ENCODE measurements around the gene PRPF38B.
"Not testable (repeated sequence)": the region's sequence is repeated elsewhere in the genome, so short reads cannot be mapped to it uniquely, and the experiment has no call there.

DNA sequence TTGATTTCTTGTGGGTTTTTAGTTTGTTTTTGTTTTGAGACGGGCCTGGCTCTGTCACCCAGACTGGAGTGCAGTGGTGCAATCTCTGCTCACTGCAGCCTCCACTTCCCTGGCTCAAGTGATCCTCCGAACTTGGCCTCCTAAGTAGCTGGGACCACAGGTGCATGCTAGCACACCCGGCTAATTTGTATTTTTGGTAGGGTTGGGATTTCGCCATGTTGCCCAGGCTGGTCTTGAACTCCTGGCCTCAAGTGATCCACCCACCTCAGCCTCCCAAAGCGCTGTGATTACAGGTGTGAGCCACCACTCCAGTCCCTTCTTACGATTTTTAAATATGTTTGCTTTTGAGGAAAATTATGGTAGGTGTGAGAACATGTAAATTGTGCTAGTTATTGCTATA lies 10.0 kb downstream of the PRPF38B start:
- TF ChIP-seq, protein P1, sequence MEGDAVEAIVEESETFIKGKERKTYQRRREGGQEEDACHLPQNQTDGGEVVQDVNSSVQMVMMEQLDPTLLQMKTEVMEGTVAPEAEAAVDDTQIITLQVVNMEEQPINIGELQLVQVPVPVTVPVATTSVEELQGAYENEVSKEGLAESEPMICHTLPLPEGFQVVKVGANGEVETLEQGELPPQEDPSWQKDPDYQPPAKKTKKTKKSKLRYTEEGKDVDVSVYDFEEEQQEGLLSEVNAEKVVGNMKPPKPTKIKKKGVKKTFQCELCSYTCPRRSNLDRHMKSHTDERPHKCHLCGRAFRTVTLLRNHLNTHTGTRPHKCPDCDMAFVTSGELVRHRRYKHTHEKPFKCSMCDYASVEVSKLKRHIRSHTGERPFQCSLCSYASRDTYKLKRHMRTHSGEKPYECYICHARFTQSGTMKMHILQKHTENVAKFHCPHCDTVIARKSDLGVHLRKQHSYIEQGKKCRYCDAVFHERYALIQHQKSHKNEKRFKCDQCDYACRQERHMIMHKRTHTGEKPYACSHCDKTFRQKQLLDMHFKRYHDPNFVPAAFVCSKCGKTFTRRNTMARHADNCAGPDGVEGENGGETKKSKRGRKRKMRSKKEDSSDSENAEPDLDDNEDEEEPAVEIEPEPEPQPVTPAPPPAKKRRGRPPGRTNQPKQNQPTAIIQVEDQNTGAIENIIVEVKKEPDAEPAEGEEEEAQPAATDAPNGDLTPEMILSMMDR (IDR thresholded peaks at IDR 0.05): not testable (repeated sequence)
- not testable (repeated sequence) for TF ChIP-seq POLR2A (IDR thresholded peaks at IDR 0.05)

Data from body of pancreas (tissue), 4 donors.